ENCODE results near the gene NLRC4. TPM values are rescaled to one million over a fixed set of nuclear protein-coding genes. Genes with fewer than 3 reads are reported as not detected.

Gene NLRC4
- total and polyA plus RNA-seq, 4 donors = 0.82 to 2.9 (median 1.5) TPM

DNA sequence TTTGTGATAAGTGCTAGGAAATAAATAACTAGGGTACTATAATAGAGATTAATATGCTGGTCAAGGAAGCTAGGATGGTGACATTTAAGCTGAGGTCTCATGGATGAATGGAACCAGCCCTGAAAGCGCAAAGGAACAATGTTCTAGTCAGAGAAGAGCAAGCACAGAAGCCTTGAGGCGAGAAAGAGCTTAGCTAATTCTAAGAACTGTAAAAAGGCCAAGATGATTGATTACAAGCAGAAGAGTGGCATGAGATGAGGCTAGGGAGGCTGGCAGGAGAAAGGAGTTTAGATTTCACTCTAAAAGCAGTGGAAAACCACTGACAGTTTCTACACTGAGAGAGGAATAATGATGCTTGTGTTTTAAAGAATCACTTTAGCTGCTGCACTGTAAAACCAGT lies 9.6 kb upstream of the NLRC4 start:
- Histone ChIP-seq H3K4me1 (ENCODE audit: control insufficient read depth in 4 of 4, insufficient read depth in 4 of 4, low read length in 3 of 4) (peaks cover 0 to 5% (median 2%) of the 10 kb centered on the region in 4 donors), H3K36me3 (ENCODE audit: control insufficient read depth in 4 of 4, insufficient read depth in 3 of 4, low read depth in 1 of 4, low read length in 3 of 4) (no peaks in the 10 kb centered on the region), H3K27ac (ENCODE audit: low read depth in 1 of 2, low read length in 2 of 2) (no peak overlapping the region), H3K27me3 (ENCODE audit: control insufficient read depth in 4 of 4, insufficient read depth in 4 of 4, low read length in 3 of 4) (peaks cover 0 to under 1% (median 0%) of the 10 kb centered on the region in 4 donors), H3K9ac (ENCODE audit: low read depth in 1 of 2, low read length in 2 of 2) (no peak overlapping the region), H3K9me3 (ENCODE audit: control insufficient read depth in 4 of 4, low read length in 3 of 4) (no peaks in the 10 kb centered on the region), H3K4me3 (ENCODE audit: low read depth in 1 of 3, low read length in 3 of 3) (no peak overlapping the region)
- TF ChIP-seq REST (IDR thresholded peaks at IDR 0.05) (no peak), TAF1 (conservative IDR thresholded peaks at IDR 0.05) (no peak), GABPA (IDR thresholded peaks at IDR 0.05 in 1 of 2, conservative IDR thresholded peaks at IDR 0.05 in 1 of 2) (no peak), HNF4A (conservative IDR thresholded peaks at IDR 0.05) (no peak), YY1 (IDR thresholded peaks at IDR 0.05) (no peak), HNF4G (IDR thresholded peaks at IDR 0.05) (no peak), JUND (IDR thresholded peaks at IDR 0.05) (no peak), RXRA (IDR thresholded peaks at IDR 0.05) (no peak), RAD21 (IDR thresholded peaks at IDR 0.05) (no peak), SP1 (IDR thresholded peaks at IDR 0.05) (no peak), EGR1 (IDR thresholded peaks at IDR 0.05; ENCODE audit: low read depth in 2 of 2) (no peak), FOXA2 (IDR thresholded peaks at IDR 0.05) (no peak), NR2F2 (IDR thresholded peaks at IDR 0.05) (no peak), ZBTB33 (IDR thresholded peaks at IDR 0.05) (no peak), MAX (IDR thresholded peaks at IDR 0.05) (no peak)
- DNase-seq (ENCODE audit: low spot score) = no peak
- WGBS = 85% methylated on average over 2 of the region's 2 CpGs

- DNase-seq (ENCODE audit: low spot score) = no peak
- H3K9me3 ChIP-seq (ENCODE audit: control insufficient read depth in 4 of 4, low read length in 3 of 4) = no peaks in the 10 kb centered on the region
- H3K9ac ChIP-seq (ENCODE audit: low read depth in 1 of 2, low read length in 2 of 2) = no peak overlapping the region
- H3K27me3 ChIP-seq (ENCODE audit: control insufficient read depth in 4 of 4, insufficient read depth in 4 of 4, low read length in 3 of 4) = peaks cover 0 to 3% (median 0%) of the 10 kb centered on the region in 4 donors
- TF ChIP-seq FOXA1 (IDR thresholded peaks at IDR 0.05) (no peak), JUND (IDR thresholded peaks at IDR 0.05) (no peak), SP1 (IDR thresholded peaks at IDR 0.05) (no peak), MAX (IDR thresholded peaks at IDR 0.05) (no peak), RAD21 (IDR thresholded peaks at IDR 0.05) (no peak), TAF1 (conservative IDR thresholded peaks at IDR 0.05) (no peak), NR2F2 (IDR thresholded peaks at IDR 0.05) (no peak), YY1 (IDR thresholded peaks at IDR 0.05) (no peak)
- H3K27ac ChIP-seq (ENCODE audit: low read depth in 1 of 2, low read length in 2 of 2) = no peak overlapping the region
- peaks cover 0 to 4% (median 0%) of the 10 kb centered on the region in 4 donors for H3K4me1 ChIP-seq (ENCODE audit: control insufficient read depth in 4 of 4, insufficient read depth in 4 of 4, low read length in 3 of 4)
- H3K4me3 ChIP-seq (ENCODE audit: low read depth in 1 of 3, low read length in 3 of 3) = no peak overlapping the region
- 47% methylated on average over 3 of the region's 3 CpGs for WGBS
- H3K36me3 ChIP-seq (ENCODE audit: control insufficient read depth in 4 of 4, insufficient read depth in 3 of 4, low read depth in 1 of 4, low read length in 3 of 4) = no peaks in the 10 kb centered on the region
Observed at GRCh38 chr2:32272279-32272678, 7.6 kb upstream of the NLRC4 start.
